ENCODE measurements around the gene KIAA1328.
"Not testable (repeated sequence)": the region's sequence is repeated elsewhere in the genome, so short reads cannot be mapped to it uniquely, and the experiment has no call there.

KIAA1328 gene

DNA sequence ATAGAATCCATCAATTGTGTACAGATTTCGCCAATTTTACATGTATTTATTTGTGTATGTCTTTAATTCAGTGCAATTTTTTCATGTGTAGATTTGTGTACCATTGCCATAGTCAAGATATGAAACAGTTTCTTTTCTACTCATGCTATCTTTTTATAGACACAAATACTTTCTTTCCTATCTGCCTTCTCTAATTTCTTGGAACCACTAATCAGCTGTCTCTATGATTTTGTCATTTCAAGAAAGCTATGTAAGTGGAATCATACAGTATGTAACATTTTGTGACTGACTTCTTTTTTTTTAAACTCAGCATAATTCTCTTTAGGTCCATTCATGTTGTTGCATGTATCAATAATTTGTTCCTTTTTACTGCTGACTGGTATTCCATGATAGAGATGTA lies 33.3 kb downstream of the KIAA1328 start:
- H3K36me3 ChIP-seq (ENCODE audit: control insufficient read depth, insufficient read depth, low read length): no peaks in the 10 kb centered on the region
- no peaks in the 10 kb centered on the region for H3K27me3 ChIP-seq (ENCODE audit: control insufficient read depth, insufficient read depth, low read length)
- H3K4me2 ChIP-seq (ENCODE audit: low read length): no peak overlapping the region
- TF ChIP-seq CTCF (IDR thresholded peaks at IDR 0.05): no peak
- H3K4me1 ChIP-seq: no peaks in the 10 kb centered on the region
- no peak overlapping the region for H2AFZ ChIP-seq
- H3K79me2 ChIP-seq: no peaks in the 10 kb centered on the region
- no peak overlapping the region for H3K27ac ChIP-seq
- no peak overlapping the region for H3K9ac ChIP-seq
- H3K4me3 ChIP-seq (ENCODE audit: low read depth, low read length): no peak overlapping the region
- no peaks in the 10 kb centered on the region for H3K9me3 ChIP-seq (ENCODE audit: control insufficient read depth, low read length)

GRCh38 chr18:36867056-36867455 lies 38.1 kb downstream of the KIAA1328 start:
- Histone ChIP-seq H3K4me3 (ENCODE audit: low read depth, low read length) (no peak overlapping the region), H3K27me3 (ENCODE audit: control insufficient read depth, insufficient read depth, low read length) (no peaks in the 10 kb centered on the region), H3K27ac (no peak overlapping the region), H3K4me2 (ENCODE audit: low read length) (no peak overlapping the region), H3K4me1 (no peaks in the 10 kb centered on the region), H3K9me3 (ENCODE audit: control insufficient read depth, low read length) (no peaks in the 10 kb centered on the region), H3K36me3 (ENCODE audit: control insufficient read depth, insufficient read depth, low read length) (no peaks in the 10 kb centered on the region), H3K9ac (no peak overlapping the region), H2AFZ (no peak overlapping the region), H3K79me2 (no peaks in the 10 kb centered on the region)
- TF ChIP-seq CTCF (IDR thresholded peaks at IDR 0.05): no peak

- H3K27me3 ChIP-seq (ENCODE audit: control insufficient read depth, insufficient read depth, low read length): no peaks in the 10 kb centered on the region
- TF ChIP-seq CTCF (IDR thresholded peaks at IDR 0.05): no peak
- H2AFZ ChIP-seq: no peak overlapping the region
- no peak overlapping the region for H3K27ac ChIP-seq
- H3K9ac ChIP-seq: no peak overlapping the region
- H3K79me2 ChIP-seq: peaks cover 5% of the 10 kb centered on the region
- no peaks in the 10 kb centered on the region for H3K4me1 ChIP-seq
- no peak overlapping the region for H3K4me3 ChIP-seq (ENCODE audit: low read depth, low read length)
- no peak overlapping the region for H3K4me2 ChIP-seq (ENCODE audit: low read length)
- H3K36me3 ChIP-seq (ENCODE audit: control insufficient read depth, insufficient read depth, low read length): no peaks in the 10 kb centered on the region
- no peaks in the 10 kb centered on the region for H3K9me3 ChIP-seq (ENCODE audit: control insufficient read depth, low read length)
Observed at GRCh38 chr18:36871801-36872200, 42.9 kb downstream of the KIAA1328 start.

DNA sequence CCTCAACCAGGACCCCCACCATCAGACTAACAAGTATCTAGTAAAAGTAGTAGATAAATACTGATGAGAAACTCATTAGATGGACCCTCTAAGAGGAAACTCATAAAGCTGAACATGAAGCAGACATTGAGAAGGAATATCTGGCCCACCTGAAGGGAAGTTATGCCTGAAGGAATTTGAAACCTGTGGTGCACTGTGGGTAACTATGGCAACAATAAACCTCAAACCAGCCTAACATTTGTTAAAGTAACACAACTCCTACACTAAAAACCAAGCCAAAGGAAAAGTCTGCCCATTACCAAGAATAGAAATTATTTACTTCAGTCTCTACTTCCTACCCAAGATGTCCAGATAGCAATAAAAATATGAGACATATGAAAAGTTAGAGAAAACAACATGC lies 43.4 kb downstream of the KIAA1328 start:
- no peaks in the 10 kb centered on the region for H3K27me3 ChIP-seq (ENCODE audit: control insufficient read depth, insufficient read depth, low read length)
- no peak for TF ChIP-seq CTCF (IDR thresholded peaks at IDR 0.05)
- no peak overlapping the region for H3K4me2 ChIP-seq (ENCODE audit: low read length)
- peaks cover 5% of the 10 kb centered on the region for H3K79me2 ChIP-seq
- H3K27ac ChIP-seq: no peak overlapping the region
- H3K4me1 ChIP-seq: no peaks in the 10 kb centered on the region
- no peak overlapping the region for H3K9ac ChIP-seq
- H3K4me3 ChIP-seq (ENCODE audit: low read depth, low read length): no peak overlapping the region
- H3K36me3 ChIP-seq (ENCODE audit: control insufficient read depth, insufficient read depth, low read length): no peaks in the 10 kb centered on the region
- H3K9me3 ChIP-seq (ENCODE audit: control insufficient read depth, low read length): no peaks in the 10 kb centered on the region
- no peak overlapping the region for H2AFZ ChIP-seq

DNA sequence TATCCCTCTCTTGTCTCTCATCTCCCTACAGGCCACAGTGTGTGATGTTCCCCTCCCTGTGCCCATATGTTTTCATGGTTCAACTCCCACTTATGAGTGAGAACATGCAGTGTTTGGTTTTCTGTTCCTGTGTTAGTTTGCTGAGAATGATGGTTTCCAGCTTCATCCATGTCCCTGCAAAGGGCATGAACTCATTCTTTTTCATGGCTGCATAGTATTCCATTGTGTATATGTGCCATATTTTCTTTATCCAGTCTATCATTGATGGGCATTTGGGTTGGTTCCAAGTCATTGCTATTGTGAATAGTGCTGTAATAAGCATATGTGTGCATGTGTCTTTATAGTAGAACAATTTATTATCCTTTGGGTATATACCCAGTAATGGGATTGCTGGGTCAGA lies 44.9 kb downstream of the KIAA1328 start:
- H3K79me2 ChIP-seq; H3K4me3 ChIP-seq (ENCODE audit: low read depth, low read length); H3K9me3 ChIP-seq (ENCODE audit: control insufficient read depth, low read length); H2AFZ ChIP-seq; H3K27ac ChIP-seq; H3K4me1 ChIP-seq; H3K4me2 ChIP-seq (ENCODE audit: low read length); H3K9ac ChIP-seq; H3K36me3 ChIP-seq (ENCODE audit: control insufficient read depth, insufficient read depth, low read length); H3K27me3 ChIP-seq (ENCODE audit: control insufficient read depth, insufficient read depth, low read length): not testable (repeated sequence)

- not testable (repeated sequence) for H3K4me2 ChIP-seq (ENCODE audit: low read length); H3K27ac ChIP-seq; H3K79me2 ChIP-seq; H3K4me3 ChIP-seq (ENCODE audit: low read depth, low read length); H3K9me3 ChIP-seq (ENCODE audit: control insufficient read depth, low read length); H2AFZ ChIP-seq; H3K4me1 ChIP-seq; H3K9ac ChIP-seq; H3K36me3 ChIP-seq (ENCODE audit: control insufficient read depth, insufficient read depth, low read length); H3K27me3 ChIP-seq (ENCODE audit: control insufficient read depth, insufficient read depth, low read length)
Observed at GRCh38 chr18:36879796-36880195, 50.9 kb downstream of the KIAA1328 start.
